Measurements from ENCODE around the gene RPS2. TPM values are rescaled to one million over a fixed set of nuclear protein-coding genes. Genes with fewer than 3 reads are reported as not detected.

RPS2 gene
- total RNA-seq, 2 experiments from 2014 or later, result 2,461 to 3,120 TPM

- Histone ChIP-seq H3K79me2 (ENCODE audit: insufficient read depth, low read depth, low read length) (no peaks in the 10 kb centered on the region), H2AFZ (ENCODE audit: low read length) (no peak overlapping the region), H4K20me1 (ENCODE audit: insufficient read depth, low read length) (no peaks in the 10 kb centered on the region), H3K4me1 (ENCODE audit: insufficient read depth, low read length, poor library complexity, severe bottlenecking) (peaks cover 2% of the 10 kb centered on the region), H3K9me3 (ENCODE audit: low read length) (no peaks in the 10 kb centered on the region), H3K36me3 (ENCODE audit: insufficient read depth, low read length) (no peaks in the 10 kb centered on the region), H3K9me2 (ENCODE audit: insufficient read depth, low read length) (no peaks in the 10 kb centered on the region), H3K27ac (ENCODE audit: low read depth, low read length, poor library complexity, severe bottlenecking) (no peak overlapping the region), H3K4me3 (ENCODE audit: low read depth, low read length, poor library complexity, severe bottlenecking) (no peak overlapping the region), H3K4me2 (ENCODE audit: low read length) (no peak overlapping the region)
- POLR2A ChIA-PET, result no interaction called here
- DNase-seq (ENCODE audit: low spot score), result no peak
- CTCF ChIA-PET (ENCODE audit: unreplicated experiment), result no interaction called here
- BruUV-seq (replicated peaks), result no TSS peak
- TF ChIP-seq CTCF (conservative IDR thresholded peaks at IDR 0.05; ENCODE audit: low read length) (no peak), EZH2phosphoT487 (IDR thresholded peaks at IDR 0.05; ENCODE audit: borderline replicate concordance, low read depth, low read length) (no peak)
- intact Hi-C loops (cut with micrococcal nuclease; ENCODE audit: unreplicated experiment), result no loop called here
Measured at GRCh38 chr16:1924095-1924494, 40.5 kb downstream of the RPS2 start.

GRCh38 chr16:1923299-1924034 is 41.2 kb downstream of the RPS2 start:
- ChIA-PET POLR2A (no interaction called here), CTCF (ENCODE audit: unreplicated experiment) (no interaction called here)
- Histone ChIP-seq H2AFZ (ENCODE audit: low read length) (no peak overlapping the region), H3K36me3 (ENCODE audit: insufficient read depth, low read length) (no peaks in the 10 kb centered on the region), H3K27ac (ENCODE audit: low read depth, low read length, poor library complexity, severe bottlenecking) (no peak overlapping the region), H3K4me3 (ENCODE audit: low read depth, low read length, poor library complexity, severe bottlenecking) (no peak overlapping the region), H3K79me2 (ENCODE audit: insufficient read depth, low read depth, low read length) (no peaks in the 10 kb centered on the region), H4K20me1 (ENCODE audit: insufficient read depth, low read length) (no peaks in the 10 kb centered on the region), H3K4me2 (ENCODE audit: low read length) (no peak overlapping the region), H3K4me1 (ENCODE audit: insufficient read depth, low read length, poor library complexity, severe bottlenecking) (peaks cover 2% of the 10 kb centered on the region), H3K9me3 (ENCODE audit: low read length) (no peaks in the 10 kb centered on the region), H3K9me2 (ENCODE audit: insufficient read depth, low read length) (no peaks in the 10 kb centered on the region)
- no TSS peak for BruUV-seq (replicated peaks)
- TF ChIP-seq EZH2phosphoT487 (IDR thresholded peaks at IDR 0.05; ENCODE audit: borderline replicate concordance, low read depth, low read length) (no peak), CTCF (conservative IDR thresholded peaks at IDR 0.05; ENCODE audit: low read length) (peak; percentile 32; the same call in 1 of the 2 replicates)
- DNase-seq (ENCODE audit: low spot score), result no peak
- intact Hi-C loops (cut with micrococcal nuclease; ENCODE audit: unreplicated experiment), result no loop called here

- H3K4me1 ChIP-seq (ENCODE audit: insufficient read depth, low read length, poor library complexity, severe bottlenecking), result peaks cover 2% of the 10 kb centered on the region
- no peak overlapping the region for H2AFZ ChIP-seq (ENCODE audit: low read length)
- intact Hi-C loops (cut with micrococcal nuclease; ENCODE audit: unreplicated experiment), result no loop called here
- H3K27ac ChIP-seq (ENCODE audit: low read depth, low read length, poor library complexity, severe bottlenecking), result no peak overlapping the region
- H3K79me2 ChIP-seq (ENCODE audit: insufficient read depth, low read depth, low read length), result no peaks in the 10 kb centered on the region
- H3K9me3 ChIP-seq (ENCODE audit: low read length), result no peaks in the 10 kb centered on the region
- DNase-seq (ENCODE audit: low spot score), result no peak
- no peak for TF ChIP-seq EZH2phosphoT487 (IDR thresholded peaks at IDR 0.05; ENCODE audit: borderline replicate concordance, low read depth, low read length)
- no peak for TF ChIP-seq CTCF (conservative IDR thresholded peaks at IDR 0.05; ENCODE audit: low read length)
- ChIA-PET CTCF (ENCODE audit: unreplicated experiment) (no interaction called here), POLR2A (no interaction called here)
- no peaks in the 10 kb centered on the region for H3K9me2 ChIP-seq (ENCODE audit: insufficient read depth, low read length)
- H3K4me2 ChIP-seq (ENCODE audit: low read length), result no peak overlapping the region
- no peaks in the 10 kb centered on the region for H4K20me1 ChIP-seq (ENCODE audit: insufficient read depth, low read length)
- no peaks in the 10 kb centered on the region for H3K36me3 ChIP-seq (ENCODE audit: insufficient read depth, low read length)
- no TSS peak for BruUV-seq (replicated peaks)
- H3K4me3 ChIP-seq (ENCODE audit: low read depth, low read length, poor library complexity, severe bottlenecking), result no peak overlapping the region
Measured at GRCh38 chr16:1922357-1922756, 42.3 kb downstream of the RPS2 start.

Data from OCI-LY7 (cell line).